ENCODE data around the gene KCND2. TPM values are rescaled to one million over a fixed set of nuclear protein-coding genes. Genes with fewer than 3 reads are reported as not detected.

Gene KCND2
- total and polyA plus RNA-seq, 2 of the 8 experiments (the other 6 are each of a cell fraction or from before 2014, with no cell fraction given), result 4.6 to 7.7 TPM

DNA sequence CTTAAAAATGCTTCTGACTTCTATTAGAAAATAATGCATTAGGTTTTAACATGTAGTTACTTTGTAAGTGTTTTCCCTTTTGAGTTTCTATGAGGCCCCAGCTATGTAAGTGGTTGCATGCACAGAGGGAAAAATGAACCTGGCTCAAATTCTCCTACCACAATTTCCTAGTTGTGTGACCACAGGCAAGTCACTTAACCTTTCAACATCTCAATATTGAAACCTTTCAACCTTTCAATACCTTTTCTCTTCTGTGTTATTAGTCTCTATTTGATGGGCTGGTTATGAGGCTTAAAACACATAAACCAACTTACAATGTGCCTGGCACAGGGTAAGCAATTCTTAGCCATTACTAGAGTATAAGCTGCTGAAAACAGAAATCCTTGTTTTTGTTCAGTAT lies 203.0 kb downstream of the KCND2 start:
- Histone ChIP-seq H3K36me3 (ENCODE audit: control insufficient read depth in 2 of 4, insufficient read depth in 4 of 4, low read length in 3 of 4) (no peaks in the 10 kb centered on the region), H2AFZ (ENCODE audit: low read length) (no peak overlapping the region), H3K18ac (ENCODE audit: extremely low read depth, low read length) (no peak overlapping the region), H3K9ac (replicated peaks in 1 of 4; ENCODE audit: extremely low read depth in 1 of 4, low read depth in 3 of 4, low read length in 3 of 4) (no peak overlapping the region), H2BK20ac (ENCODE audit: low read length) (no peak overlapping the region), H2BK15ac (ENCODE audit: low read length) (no peak overlapping the region), H3K4me1 (replicated peaks in 1 of 4; ENCODE audit: control insufficient read depth in 3 of 4, insufficient read depth in 4 of 4, low read length in 3 of 4) (peaks cover 0 to 10% (median under 1%) of the 10 kb centered on the region in 4 experiments; a peak in 1 of 7 replicates), H4K5ac (ENCODE audit: insufficient read length, low read depth, low read length) (no peak overlapping the region), H3K14ac (ENCODE audit: insufficient read length) (peak overlapping the region; percentile 42), H4K20me1 (replicated peaks in 1 of 2; ENCODE audit: control insufficient read depth in 1 of 2, insufficient read depth in 2 of 2, low read length in 2 of 2) (no peaks in the 10 kb centered on the region), H3K4ac (replicated peaks; ENCODE audit: insufficient read length, low read depth, low read length) (no peak overlapping the region), H3K4me2 (ENCODE audit: insufficient read depth in 1 of 2, low read depth in 2 of 2, low read length in 2 of 2) (no peak overlapping the region), H4K8ac (ENCODE audit: extremely low read depth, insufficient read depth, low read length) (no peak overlapping the region), H3K79me2 (ENCODE audit: control insufficient read depth in 1 of 2, insufficient read depth in 2 of 2, low read length in 2 of 2) (no peaks in the 10 kb centered on the region; a peak in 1 of 4 replicates), H2BK12ac (ENCODE audit: low read depth, low read length) (no peak overlapping the region), H3K4me3 (ENCODE audit: extremely low read depth in 1 of 4, insufficient read depth in 2 of 4, low read depth in 3 of 4, low read length in 4 of 4) (no peak overlapping the region), H2AK5ac (ENCODE audit: low read depth, low read length) (no peak overlapping the region), H3K23ac (ENCODE audit: insufficient read length) (no peak overlapping the region), H3K27ac (ENCODE audit: low read depth, low read length) (no peak overlapping the region), H2BK5ac (ENCODE audit: low read depth, low read length) (no peak overlapping the region), H3K9me3 (ENCODE audit: insufficient read depth in 2 of 2, low read depth in 1 of 2, low read length in 1 of 2) (no peaks in the 10 kb centered on the region), H2BK120ac (replicated peaks; ENCODE audit: low read depth, low read length) (no peak overlapping the region), H4K91ac (replicated peaks; ENCODE audit: insufficient read length, low read length) (no peak overlapping the region), H3K27me3 (replicated peaks in 1 of 4; ENCODE audit: control insufficient read depth in 3 of 4, extremely low read depth in 1 of 4, insufficient read depth in 3 of 4, low read length in 3 of 4) (no peaks in the 10 kb centered on the region), H3K23me2 (ENCODE audit: low read depth, low read length) (no peaks in the 10 kb centered on the region), H3K79me1 (ENCODE audit: low read depth, low read length) (no peaks in the 10 kb centered on the region), H3K56ac (replicated peaks; ENCODE audit: insufficient read length, low read depth, low read length) (no peak overlapping the region)
- TF ChIP-seq KDM1A (IDR thresholded peaks at IDR 0.05; ENCODE audit: borderline replicate concordance, low read length), result no peak
- no peak for TF ChIP-seq GABPA (IDR thresholded peaks at IDR 0.05; ENCODE audit: borderline replicate concordance, insufficient read depth, low read length)
- TF ChIP-seq CHD1 (IDR thresholded peaks at IDR 0.05; ENCODE audit: low read depth, low read length), result no peak
- TF ChIP-seq GTF2F1 (IDR thresholded peaks at IDR 0.05; ENCODE audit: borderline replicate concordance, low read depth, low read length), result no peak
- POLR2A ChIA-PET (ENCODE audit: partially characterized antibody), result no interaction called here
- CTCF ChIA-PET (ENCODE audit: partially characterized antibody), result interaction anchor here (1.3 kb wide), 1 partner anchor 11 kb away, joined by 4 read pairs; no protein-coding TSS in a partner anchor
- no peak for DNase-seq (ENCODE audit: low read depth in 1 of 2, low spot score in 2 of 2)
- FAIRE-seq, result no peak
